ENCODE measurements around the gene CHP1.

GRCh38 chr15:41203395-41203794 lies 27.7 kb upstream of the CHP1 start:
- TF ChIP-seq, protein P1, sequence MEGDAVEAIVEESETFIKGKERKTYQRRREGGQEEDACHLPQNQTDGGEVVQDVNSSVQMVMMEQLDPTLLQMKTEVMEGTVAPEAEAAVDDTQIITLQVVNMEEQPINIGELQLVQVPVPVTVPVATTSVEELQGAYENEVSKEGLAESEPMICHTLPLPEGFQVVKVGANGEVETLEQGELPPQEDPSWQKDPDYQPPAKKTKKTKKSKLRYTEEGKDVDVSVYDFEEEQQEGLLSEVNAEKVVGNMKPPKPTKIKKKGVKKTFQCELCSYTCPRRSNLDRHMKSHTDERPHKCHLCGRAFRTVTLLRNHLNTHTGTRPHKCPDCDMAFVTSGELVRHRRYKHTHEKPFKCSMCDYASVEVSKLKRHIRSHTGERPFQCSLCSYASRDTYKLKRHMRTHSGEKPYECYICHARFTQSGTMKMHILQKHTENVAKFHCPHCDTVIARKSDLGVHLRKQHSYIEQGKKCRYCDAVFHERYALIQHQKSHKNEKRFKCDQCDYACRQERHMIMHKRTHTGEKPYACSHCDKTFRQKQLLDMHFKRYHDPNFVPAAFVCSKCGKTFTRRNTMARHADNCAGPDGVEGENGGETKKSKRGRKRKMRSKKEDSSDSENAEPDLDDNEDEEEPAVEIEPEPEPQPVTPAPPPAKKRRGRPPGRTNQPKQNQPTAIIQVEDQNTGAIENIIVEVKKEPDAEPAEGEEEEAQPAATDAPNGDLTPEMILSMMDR (conservative IDR thresholded peaks at IDR 0.05; ENCODE audit: low read depth, low read length) = no peak
- no peak for TF ChIP-seq EZH2 (IDR thresholded peaks at IDR 0.05; ENCODE audit: borderline replicate concordance, low read depth, low read length, poor library complexity, severe bottlenecking)

Measured in A673 (cell line).